Fibroblast of peridontal ligament (primary cell): Measurements from ENCODE around the gene PIP4K2C.
"Not testable (repeated sequence)": the region's sequence is repeated elsewhere in the genome, so short reads cannot be mapped to it uniquely, and the experiment has no call there.

Experiments
- DNase-seq: peaks from one replicate; pipeline ENCODE4 v3.0.0-alpha.2; 2010; ENCODE audit errors: extremely low read depth

The PIP4K2C gene

DNA sequence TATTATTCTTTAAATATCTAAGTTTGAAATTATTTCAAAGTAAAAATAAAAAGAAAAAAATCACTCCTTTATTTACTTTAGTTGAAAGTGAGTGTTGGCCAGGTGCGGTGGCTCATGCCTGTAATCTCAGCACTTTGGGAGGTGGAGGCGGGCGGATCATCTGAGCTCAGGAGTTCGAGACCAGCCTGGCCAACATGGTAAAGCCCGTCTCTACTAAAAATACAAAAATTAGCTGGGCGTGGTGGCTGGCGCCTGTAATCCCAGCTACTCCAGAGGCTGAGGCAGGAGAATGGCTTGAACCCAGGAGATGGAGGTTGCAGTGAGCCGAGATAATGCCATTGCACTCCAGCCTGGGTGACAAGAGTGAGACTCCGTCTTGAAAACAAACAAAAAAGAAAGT, 45.7 kb downstream of the PIP4K2C start:
- DNase-seq, result not testable (repeated sequence)

DNA sequence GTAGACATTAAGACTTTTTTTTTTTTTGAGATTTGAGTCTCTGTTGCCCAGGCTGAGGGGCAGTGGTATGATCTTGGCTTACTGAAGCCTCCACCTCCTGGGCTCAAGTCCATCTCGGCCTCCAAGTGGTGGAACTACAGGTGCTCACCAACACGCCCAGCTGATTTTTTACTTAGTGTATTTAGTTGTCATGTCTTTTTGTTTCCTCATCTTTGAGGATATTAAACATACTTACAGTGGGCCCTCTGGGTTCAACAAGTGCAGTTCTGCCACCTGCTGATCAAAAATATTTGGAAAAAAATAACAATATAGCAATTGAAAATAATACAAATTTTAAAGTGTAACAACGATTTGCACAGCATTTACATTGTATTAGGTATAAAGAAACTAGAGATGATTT, 46.4 kb downstream of the PIP4K2C start:
- DNase-seq, result no peak

DNA sequence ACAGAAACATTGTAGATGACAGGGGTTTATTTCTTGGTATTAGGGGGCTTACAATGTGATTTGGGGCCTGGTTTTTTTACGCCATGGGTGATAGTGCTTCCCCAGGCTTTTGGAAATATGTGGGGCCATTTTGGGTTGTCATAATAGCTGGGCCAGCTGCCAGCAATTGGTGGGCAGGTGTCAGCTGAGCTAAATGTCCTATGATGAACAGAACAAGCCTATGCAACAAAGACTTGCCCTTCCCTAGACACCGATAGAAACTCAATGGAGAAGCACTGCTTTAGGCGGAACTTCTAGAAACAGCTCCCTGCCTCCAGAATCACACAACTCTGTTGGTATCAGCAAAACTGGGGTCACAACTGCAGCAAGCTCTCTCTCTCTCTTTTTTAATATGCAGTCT, 47.1 kb downstream of the PIP4K2C start:
- no peak for DNase-seq

DNA sequence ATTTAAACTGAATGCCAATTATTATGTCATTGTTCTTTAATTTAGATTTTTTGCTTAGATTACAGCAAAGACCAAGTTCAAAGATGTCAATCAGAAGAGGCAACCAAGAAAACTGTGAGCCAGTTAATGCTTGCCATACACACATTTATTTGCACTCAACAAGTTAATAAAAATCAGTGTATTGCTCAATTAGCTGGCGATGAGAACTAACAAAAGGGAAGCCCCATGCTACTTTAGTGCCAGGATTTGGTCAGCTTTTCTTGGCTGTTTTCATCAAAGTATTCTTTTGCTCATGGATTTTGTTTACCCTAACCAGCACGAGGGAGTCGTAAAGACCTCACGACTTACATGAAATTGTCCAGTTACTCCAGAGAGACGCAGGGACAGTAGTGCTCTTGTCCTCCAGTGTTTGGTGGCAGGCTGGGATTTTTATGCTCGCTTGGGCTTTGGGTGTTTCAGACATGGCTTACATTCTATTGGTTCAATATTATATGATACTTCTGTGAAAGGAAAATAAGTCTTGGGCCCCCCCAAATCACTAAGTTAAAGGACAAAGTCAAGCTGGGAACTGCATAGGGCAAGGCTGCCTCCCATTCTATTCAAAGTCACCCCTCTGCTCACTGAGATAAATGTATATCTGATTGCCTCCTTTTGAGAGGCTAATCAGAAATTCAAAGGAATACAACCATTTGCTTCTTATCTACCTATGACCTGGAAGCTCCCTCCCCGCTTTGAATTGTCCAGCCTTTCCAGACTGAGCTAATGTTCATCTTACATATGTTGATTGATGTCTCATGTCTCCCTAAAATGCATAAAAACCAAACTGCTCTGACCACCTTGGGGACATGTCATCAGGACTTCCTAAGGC, 49.4 kb downstream of the PIP4K2C start:
- no peak for DNase-seq

DNA sequence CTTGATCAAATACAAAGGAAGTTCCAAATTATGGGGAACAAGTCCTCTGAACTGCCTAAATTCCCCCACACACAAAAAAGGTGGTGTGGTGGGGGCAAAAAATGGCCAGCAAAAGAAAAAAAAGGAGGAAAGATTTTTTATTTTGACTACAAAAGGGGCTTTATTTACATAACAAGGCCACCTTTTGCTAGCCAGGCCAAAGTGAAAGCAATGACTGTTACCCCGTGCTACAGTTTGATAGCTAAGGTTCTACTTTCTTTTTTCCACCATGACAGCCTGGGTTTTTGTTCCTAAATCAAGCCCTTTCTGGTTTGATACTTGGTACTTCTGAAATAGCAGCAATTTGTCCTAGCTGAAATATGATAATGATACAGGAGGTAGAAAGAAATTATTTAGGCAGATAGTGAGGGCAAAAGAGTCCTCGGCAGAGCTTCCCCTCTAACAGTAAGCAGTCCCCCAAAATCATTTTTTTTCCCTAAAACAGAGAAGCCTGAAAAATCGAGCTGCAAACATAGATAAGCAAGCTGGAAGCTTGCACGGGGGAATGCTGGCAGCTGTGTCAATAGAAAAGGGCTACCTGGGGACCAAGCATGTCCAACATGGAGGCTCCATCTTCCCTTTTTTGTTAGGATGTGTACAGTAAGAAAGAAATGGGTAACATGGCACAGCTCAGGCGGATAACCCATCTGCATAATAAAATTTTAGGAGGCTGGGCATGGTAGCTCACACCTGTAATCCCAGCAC, 50.9 kb downstream of the PIP4K2C start:
- DNase-seq, result no peak

DNA sequence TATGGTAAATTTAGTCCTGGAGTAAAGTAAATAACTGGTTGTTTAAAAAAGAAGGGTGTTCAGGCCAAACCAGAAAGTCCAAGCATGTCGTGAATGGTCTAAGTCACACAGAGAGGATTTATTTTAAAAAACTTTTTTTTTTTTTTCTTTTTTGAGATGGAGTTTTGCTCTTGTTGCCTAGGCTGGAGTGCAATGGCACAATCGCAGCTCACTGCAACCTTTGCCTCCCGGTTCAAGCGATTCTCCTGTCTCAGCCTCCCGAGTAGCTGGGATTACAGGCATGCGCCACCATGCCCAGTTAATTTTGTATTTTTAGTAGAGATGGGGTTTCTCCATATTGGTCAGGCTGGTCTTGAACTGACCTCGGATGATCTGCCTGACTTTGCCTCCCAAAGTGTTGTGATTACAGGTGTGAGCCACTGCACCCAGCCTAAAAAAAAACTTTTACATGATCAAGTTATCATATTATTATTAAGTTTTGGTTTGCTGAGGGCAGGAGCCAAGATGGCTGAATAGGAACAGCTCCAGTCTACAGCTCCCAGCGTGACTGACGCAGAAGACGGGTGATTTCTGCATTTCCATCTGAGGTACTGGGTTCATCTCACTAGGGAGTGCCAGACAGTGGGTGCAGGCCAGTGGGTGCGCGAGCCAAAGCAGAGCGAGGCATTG, 55.1 kb downstream of the PIP4K2C start:
- DNase-seq, result peak; percentile 19

DNA sequence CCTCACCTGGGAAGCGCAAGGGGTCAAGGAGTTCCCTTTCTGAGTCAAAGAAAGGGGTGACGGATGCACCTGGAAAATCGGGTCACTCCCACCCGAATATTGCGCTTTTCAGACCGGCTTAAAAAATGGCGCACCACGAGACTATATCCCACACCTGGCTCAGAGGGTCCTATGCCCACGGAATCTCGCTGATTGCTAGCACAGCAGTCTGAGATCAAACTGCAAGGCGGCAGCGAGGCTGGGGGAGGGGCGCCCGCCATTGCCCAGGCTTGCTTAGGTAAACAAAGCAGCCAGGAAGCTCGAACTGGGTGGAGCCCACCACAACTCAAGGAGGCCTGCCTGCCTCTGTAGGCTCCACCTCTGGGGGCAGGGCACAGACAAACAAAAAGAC, 55.7 kb downstream of the PIP4K2C start:
- DNase-seq, result not testable (repeated sequence)
